Calu3 (cell line): ENCODE data around the gene DNMBP. TPM values are rescaled to one million over a fixed set of nuclear protein-coding genes. Genes with fewer than 3 reads are reported as not detected.

Experiments
- BruUV-seq: library from RNA; stranded (reverse); fragments of 400-500 nt; replicated peaks from 2 replicates; lab custom pipeline; 2021; lab: Mats Ljungman, UMichigan
- CTCF ChIA-PET: fragments of 300-600 bp; sonication (Branson Sonifier 250); formaldehyde crosslinking; loops from one replicate; lab custom pipeline; 2022; ENCODE audit warnings: antibody characterized with exemption; lab: Charles Lee
- DNase-seq: peaks from one replicate; pipeline ENCODE4 v3.0.0; 2022
- H3K27ac Mint-ChIP-seq: one replicate; pipeline ENCODE4 v1.8.0; 2022; ENCODE audit warnings: mixed read lengths; ENCODE audit not compliant: unreplicated experiment
- H3K27me3 Mint-ChIP-seq: one replicate; pipeline ENCODE4 v1.8.0; 2022; ENCODE audit warnings: mixed read lengths; ENCODE audit not compliant: unreplicated experiment
- H3K36me3 Mint-ChIP-seq: one replicate; pipeline ENCODE4 v1.8.0; 2022; ENCODE audit warnings: mild to moderate bottlenecking, moderate library complexity, mixed read lengths; ENCODE audit not compliant: insufficient read depth, unreplicated experiment
- H3K4me1 Mint-ChIP-seq: one replicate; pipeline ENCODE4 v1.8.0; 2022; ENCODE audit warnings: mild to moderate bottlenecking, low read depth, mixed read lengths; ENCODE audit not compliant: unreplicated experiment
- H3K4me3 Mint-ChIP-seq: one replicate; pipeline ENCODE4 v1.8.0; 2022; ENCODE audit warnings: mild to moderate bottlenecking, low read depth, moderate library complexity, mixed read lengths; ENCODE audit not compliant: unreplicated experiment
- H3K9me3 Mint-ChIP-seq: one replicate; pipeline ENCODE4 v1.8.0; 2022; ENCODE audit warnings: low read depth, mixed read lengths; ENCODE audit not compliant: unreplicated experiment
- CTCF ChIP-seq: fragments of 200-600 bp; IDR thresholded peaks from one replicate; pipeline ENCODE4 v1.8.0; 2022; ENCODE audit warnings: antibody characterized with exemption; ENCODE audit not compliant: unreplicated experiment
- intact Hi-C: fragments of 100-400 bp; cut with micrococcal nuclease; formaldehyde crosslinking; loops from one replicate; pipeline ENCODE4 v1.10.0; 2022; ENCODE audit not compliant: unreplicated experiment
- total RNA-seq: library from RNA; stranded (reverse); gene quantifications from 2 replicates; pipeline ENCODE4 v1.2.3, GENCODE V29; 2022

DNMBP gene
- total RNA-seq, 1 experiment from 2014 or later = 17.6 TPM

- CTCF ChIA-PET = no interaction called here
- Mint-ChIP-seq H3K9me3 (no peaks in the 10 kb centered on the region), H3K4me3 (no peak overlapping the region), H3K36me3 (peaks cover 44% of the 10 kb centered on the region), H3K4me1 (no peaks in the 10 kb centered on the region), H3K27ac (no peak overlapping the region), H3K27me3 (no peaks in the 10 kb centered on the region)
- intact Hi-C loops = no loop called here
- no peak for DNase-seq
- TF ChIP-seq CTCF = no peak
- BruUV-seq = no TSS peak
Observed at GRCh38 chr10:99874341-99875085, 135.2 kb downstream of the DNMBP start.

- no peak for TF ChIP-seq CTCF
- Mint-ChIP-seq H3K9me3 (no peaks in the 10 kb centered on the region), H3K4me3 (no peak overlapping the region), H3K4me1 (no peaks in the 10 kb centered on the region), H3K27me3 (no peaks in the 10 kb centered on the region), H3K27ac (no peak overlapping the region), H3K36me3 (peaks cover 37% of the 10 kb centered on the region)
- intact Hi-C loops = no loop called here
- DNase-seq = no peak
- CTCF ChIA-PET = no interaction called here
- BruUV-seq = no TSS peak
Observed at GRCh38 chr10:99873846-99874245, 135.9 kb downstream of the DNMBP start.

- H3K27me3 Mint-ChIP-seq = no peaks in the 10 kb centered on the region
- DNase-seq = no peak
- no peaks in the 10 kb centered on the region for H3K4me1 Mint-ChIP-seq
- CTCF ChIA-PET = no interaction called here
- H3K36me3 Mint-ChIP-seq = peaks cover 26% of the 10 kb centered on the region
- TF ChIP-seq CTCF = no peak
- H3K27ac Mint-ChIP-seq = no peak overlapping the region
- intact Hi-C loops = no loop called here
- no peaks in the 10 kb centered on the region for H3K9me3 Mint-ChIP-seq
- no peak overlapping the region for H3K4me3 Mint-ChIP-seq
- no TSS peak for BruUV-seq
Observed at GRCh38 chr10:99872367-99873162, 137.2 kb downstream of the DNMBP start.

- CTCF ChIA-PET = no interaction called here
- Mint-ChIP-seq H3K4me1 (no peaks in the 10 kb centered on the region), H3K9me3 (peaks cover 2% of the 10 kb centered on the region), H3K4me3 (no peak overlapping the region), H3K27ac (no peak overlapping the region), H3K36me3 (peaks cover 10% of the 10 kb centered on the region), H3K27me3 (no peaks in the 10 kb centered on the region)
- intact Hi-C loops = no loop called here
- DNase-seq = no peak
- BruUV-seq = no TSS peak
- TF ChIP-seq CTCF = no peak
Observed at GRCh38 chr10:99870123-99870730, 139.5 kb downstream of the DNMBP start.
